ENCODE data around the gene ZCWPW1.
"Not testable (repeated sequence)": the region's sequence is repeated elsewhere in the genome, so short reads cannot be mapped to it uniquely, and the experiment has no call there.

Gene ZCWPW1

GRCh38 chr7:100386940-100387339, 41.6 kb downstream of the ZCWPW1 start:
- DNase-seq: no peak
- in situ Hi-C loops (cut with MboI; ENCODE audit: low pct_unique_long_range_greater_than_20kb, low sequenced_read_pairs): no loop called here

- in situ Hi-C loops (cut with MboI; ENCODE audit: low pct_unique_long_range_greater_than_20kb, low sequenced_read_pairs): no loop called here
- DNase-seq: no peak
Measured at GRCh38 chr7:100384628-100385294, 43.7 kb downstream of the ZCWPW1 start.

DNA sequence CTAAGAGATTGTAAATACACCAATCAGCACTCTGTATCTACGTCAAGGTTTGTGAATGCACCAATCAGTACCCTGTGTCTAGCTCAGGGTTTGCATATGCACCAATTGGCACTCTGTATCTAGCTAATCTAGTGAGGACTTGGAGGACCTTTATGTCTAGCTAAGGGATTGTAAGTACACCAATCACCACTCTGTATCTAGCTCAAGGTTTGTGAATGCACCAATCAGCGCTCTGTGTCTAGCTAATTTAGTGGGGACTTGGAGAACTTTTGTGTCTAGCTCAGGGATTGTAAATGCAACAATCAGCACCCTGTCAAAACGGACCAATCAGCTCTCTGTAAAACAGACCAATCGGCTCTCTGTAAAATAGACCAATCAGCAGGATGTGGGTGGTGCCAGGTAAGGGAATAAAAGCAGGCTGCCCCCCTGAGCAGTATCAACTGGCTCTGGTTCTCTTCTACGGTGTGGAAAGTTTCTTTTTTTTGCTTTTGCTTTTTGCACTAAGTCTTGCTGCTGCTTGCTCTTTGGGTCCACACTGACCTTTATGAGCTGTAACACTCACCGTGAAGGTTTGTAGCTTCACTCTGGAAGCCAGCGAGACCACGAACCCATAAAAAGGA, 46.2 kb downstream of the ZCWPW1 start:
- in situ Hi-C loops (cut with MboI; ENCODE audit: low pct_unique_long_range_greater_than_20kb, low sequenced_read_pairs); DNase-seq: not testable (repeated sequence)

DNA sequence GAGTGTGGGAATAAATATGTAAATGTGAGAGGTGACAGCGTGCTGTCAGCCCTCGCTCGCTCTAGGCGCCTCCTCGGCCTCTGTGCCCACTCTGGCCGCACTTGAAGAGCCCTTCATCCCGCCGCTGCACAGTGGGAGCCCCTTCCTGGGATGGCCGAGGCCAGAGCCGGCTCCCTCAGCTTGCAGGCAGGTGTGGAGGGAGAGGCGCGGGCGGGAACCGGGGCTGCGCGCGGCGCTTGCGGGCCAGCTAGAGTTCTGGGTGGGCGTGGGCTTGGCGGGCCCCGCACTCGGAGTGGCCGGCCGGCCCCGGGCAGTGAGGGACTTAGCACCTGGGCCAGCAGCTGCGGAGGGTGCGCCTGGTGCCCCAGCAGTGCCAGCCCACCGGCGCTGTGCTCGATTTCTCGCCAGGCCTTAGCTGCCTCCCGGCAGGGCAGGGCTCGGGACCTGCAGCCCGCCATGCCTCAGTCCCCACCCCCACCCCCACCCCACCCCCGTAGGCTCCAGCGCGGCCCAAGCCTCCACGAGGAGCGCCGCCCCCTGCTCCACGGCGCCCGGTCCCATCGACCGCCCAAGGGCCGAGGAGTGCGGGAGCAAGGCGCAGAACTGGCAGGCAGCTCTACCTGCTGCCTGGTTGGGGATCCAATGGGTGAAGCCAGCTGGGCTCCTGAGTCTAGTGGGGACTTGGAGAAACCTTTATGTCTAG, 46.8 kb downstream of the ZCWPW1 start:
- DNase-seq; in situ Hi-C loops (cut with MboI; ENCODE audit: low pct_unique_long_range_greater_than_20kb, low sequenced_read_pairs): not testable (repeated sequence)

DNA sequence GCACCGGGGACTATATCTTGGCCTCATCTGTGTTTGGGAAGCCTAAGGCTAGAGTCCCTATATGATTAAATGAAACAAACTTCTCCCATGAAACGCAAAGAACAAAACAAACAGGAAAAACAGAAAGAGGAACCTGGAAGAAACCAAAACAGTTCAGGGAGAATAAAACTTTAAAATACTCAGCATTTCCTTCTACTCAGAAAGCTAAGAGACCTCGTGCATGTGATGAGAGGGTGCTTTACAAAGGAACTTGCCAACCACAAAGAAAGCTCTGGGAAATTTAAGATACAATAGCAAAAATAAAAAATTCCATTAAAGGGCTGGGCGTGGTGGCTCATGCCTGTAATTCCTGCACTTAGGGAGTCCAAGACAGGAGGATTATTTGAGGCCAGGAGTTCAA, 48.3 kb downstream of the ZCWPW1 start:
- DNase-seq: no peak
- in situ Hi-C loops (cut with MboI; ENCODE audit: low pct_unique_long_range_greater_than_20kb, low sequenced_read_pairs): no loop called here

GRCh38 chr7:100378114-100378755, 50.3 kb downstream of the ZCWPW1 start:
- in situ Hi-C loops (cut with MboI; ENCODE audit: low pct_unique_long_range_greater_than_20kb, low sequenced_read_pairs): no loop called here
- no peak for DNase-seq

- in situ Hi-C loops (cut with MboI; ENCODE audit: low pct_unique_long_range_greater_than_20kb, low sequenced_read_pairs): no loop called here
- no peak for DNase-seq
Measured at GRCh38 chr7:100376066-100376465, 52.4 kb downstream of the ZCWPW1 start.

- no peak for DNase-seq
- in situ Hi-C loops (cut with MboI; ENCODE audit: low pct_unique_long_range_greater_than_20kb, low sequenced_read_pairs): no loop called here
Measured at GRCh38 chr7:100374601-100375000, 53.9 kb downstream of the ZCWPW1 start.

DNA sequence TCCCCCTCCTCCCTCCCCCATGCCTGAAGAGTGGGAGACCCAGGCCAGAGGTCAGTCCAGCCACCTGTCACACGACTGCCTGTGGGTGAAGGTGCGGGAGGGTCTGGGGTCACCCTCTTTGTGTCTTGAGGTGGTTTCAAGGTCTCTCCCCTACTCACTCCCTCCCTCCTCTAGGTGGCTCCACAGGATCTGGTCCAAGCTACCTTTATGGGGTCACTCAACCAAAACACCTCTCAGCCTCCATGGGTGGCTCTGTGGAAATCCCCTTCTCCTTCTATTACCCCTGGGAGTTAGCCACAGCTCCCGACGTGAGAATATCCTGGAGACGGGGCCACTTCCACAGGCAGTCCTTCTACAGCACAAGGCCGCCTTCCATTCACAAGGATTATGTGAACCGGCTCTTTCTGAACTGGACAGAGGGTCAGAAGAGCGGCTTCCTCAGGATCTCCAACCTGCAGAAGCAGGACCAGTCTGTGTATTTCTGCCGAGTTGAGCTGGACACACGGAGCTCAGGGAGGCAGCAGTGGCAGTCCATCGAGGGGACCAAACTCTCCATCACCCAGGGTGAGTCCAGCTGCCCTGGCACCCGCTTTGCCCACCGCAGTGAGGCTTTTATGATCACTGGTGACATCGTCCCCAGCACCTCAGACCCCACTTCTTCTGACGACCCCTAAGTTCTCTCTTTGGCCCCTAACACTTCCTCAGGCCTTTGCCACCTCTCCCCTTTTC, 54.5 kb downstream of the ZCWPW1 start:
- DNase-seq; in situ Hi-C loops (cut with MboI; ENCODE audit: low pct_unique_long_range_greater_than_20kb, low sequenced_read_pairs): not testable (repeated sequence)

GRCh38 chr7:100373261-100373831, 55.2 kb downstream of the ZCWPW1 start, which contains the start of gene PILRA:
PILRA (plus strand) TSS chr7:100373487; CDS start chr7:100373657, 170 bp downstream.
- in situ Hi-C loops (cut with MboI; ENCODE audit: low pct_unique_long_range_greater_than_20kb, low sequenced_read_pairs): no loop called here
- DNase-seq: no peak

GRCh38 chr7:100372694-100373093, 55.8 kb downstream of the ZCWPW1 start:
- in situ Hi-C loops (cut with MboI; ENCODE audit: low pct_unique_long_range_greater_than_20kb, low sequenced_read_pairs): no loop called here
- DNase-seq: no peak

DNA sequence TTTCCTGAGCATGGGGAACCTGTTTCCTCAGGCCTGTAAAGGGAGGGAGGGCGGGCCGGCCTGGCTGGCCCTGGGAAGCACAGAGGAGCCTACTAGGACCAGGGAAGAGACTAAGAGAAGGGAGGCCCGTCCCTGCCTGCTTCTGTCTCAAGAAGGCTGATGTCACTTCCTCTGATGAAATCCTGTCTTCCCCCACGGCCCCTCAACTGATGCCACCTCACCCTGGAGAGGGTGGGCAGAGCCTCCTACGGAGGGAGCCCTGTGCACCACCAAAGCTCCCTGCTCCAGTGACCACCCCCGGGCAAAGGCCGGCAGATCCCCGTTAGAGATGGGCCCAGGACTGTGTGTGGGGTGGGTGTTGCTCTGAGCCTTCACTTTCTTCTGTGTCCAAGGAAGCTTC, 56.2 kb downstream of the ZCWPW1 start:
- peak; percentile 60 for DNase-seq
- in situ Hi-C loops (cut with MboI; ENCODE audit: low pct_unique_long_range_greater_than_20kb, low sequenced_read_pairs): no loop called here

DNA sequence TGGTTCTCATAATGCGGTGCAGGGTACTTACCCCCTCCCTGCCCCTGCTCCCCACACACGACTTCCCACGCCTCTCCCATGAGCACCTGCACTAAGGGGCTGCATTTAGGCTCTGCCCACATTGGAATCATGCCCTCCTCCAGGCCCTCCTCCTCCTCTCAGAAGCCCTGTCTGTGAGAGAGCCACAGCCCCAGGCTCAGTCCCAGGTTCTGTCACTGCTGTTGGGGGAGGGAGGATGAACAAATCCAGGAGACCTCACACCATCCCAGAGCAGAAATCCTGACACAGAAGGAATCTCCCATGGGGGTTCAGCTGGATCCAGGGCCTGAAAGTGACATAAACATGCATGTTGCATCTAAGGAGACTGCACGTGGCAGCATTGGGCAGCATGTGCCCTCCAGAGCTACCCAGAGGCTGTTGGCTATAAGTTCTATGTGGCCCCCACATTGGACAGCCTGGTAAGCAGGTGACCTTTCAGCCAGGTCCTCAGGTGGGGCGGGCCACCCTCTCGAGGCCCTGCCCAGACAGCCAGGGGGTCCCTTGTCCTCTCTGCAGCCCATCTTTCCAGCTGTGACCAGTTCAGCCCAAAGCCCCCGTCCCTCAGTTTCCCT, 56.8 kb downstream of the ZCWPW1 start:
- in situ Hi-C loops (cut with MboI; ENCODE audit: low pct_unique_long_range_greater_than_20kb, low sequenced_read_pairs): no loop called here
- no peak for DNase-seq

- no peak for DNase-seq
- in situ Hi-C loops (cut with MboI; ENCODE audit: low pct_unique_long_range_greater_than_20kb, low sequenced_read_pairs): no loop called here
Measured at GRCh38 chr7:100370746-100371145, 57.8 kb downstream of the ZCWPW1 start.

- no peak for DNase-seq
- in situ Hi-C loops (cut with MboI; ENCODE audit: low pct_unique_long_range_greater_than_20kb, low sequenced_read_pairs): no loop called here
Measured at GRCh38 chr7:100370303-100370702, 58.2 kb downstream of the ZCWPW1 start.

DNA sequence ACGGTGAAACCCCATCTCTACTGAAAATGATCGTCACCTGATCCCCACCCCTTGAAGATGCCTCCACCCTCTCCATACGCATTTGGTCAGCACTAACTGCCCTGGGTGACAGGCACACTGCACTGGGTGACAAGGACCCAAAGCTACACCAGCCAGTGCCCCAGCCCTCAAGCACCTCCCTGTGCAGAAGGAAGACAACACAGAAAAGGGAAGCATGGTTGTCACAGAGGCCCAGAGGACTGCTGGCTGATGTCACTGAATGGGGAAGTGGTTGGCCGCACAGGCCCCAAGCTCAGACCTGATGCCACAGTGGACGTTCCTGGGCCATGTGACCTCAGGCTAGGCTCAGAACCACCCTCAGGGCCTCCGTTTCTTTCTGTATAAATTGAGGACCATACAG, 59.4 kb downstream of the ZCWPW1 start:
- in situ Hi-C loops (cut with MboI; ENCODE audit: low pct_unique_long_range_greater_than_20kb, low sequenced_read_pairs): no loop called here

GRCh38 chr7:100367676-100368613, 60.6 kb downstream of the ZCWPW1 start:
- in situ Hi-C loops (cut with MboI; ENCODE audit: low pct_unique_long_range_greater_than_20kb, low sequenced_read_pairs): no loop called here
- DNase-seq: peak; percentile 57

More for the DNA sequence above, 59.4 kb downstream of the ZCWPW1 start:
- DNase-seq: peak; percentile 93

DNA sequence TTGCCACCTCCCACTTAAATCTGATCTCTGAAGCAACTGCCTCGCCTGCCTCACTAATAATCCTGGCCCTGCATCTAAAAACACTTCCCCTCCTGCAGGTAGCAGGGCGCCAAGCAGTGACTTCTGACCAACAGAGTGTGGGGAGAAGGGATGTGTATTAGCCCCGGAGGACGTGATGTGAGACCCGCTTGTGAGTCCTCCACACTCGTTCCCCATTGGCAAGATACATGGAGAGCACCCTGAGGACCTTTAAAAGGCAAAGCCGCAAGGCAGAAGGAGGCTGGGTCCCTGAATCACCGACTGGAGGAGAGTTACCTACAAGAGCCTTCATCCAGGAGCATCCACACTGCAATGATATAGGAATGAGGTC, 61.3 kb downstream of the ZCWPW1 start:
- in situ Hi-C loops (cut with MboI; ENCODE audit: low pct_unique_long_range_greater_than_20kb, low sequenced_read_pairs): no loop called here
- DNase-seq: no peak
